ENCODE data around the gene ZBTB16.

DNA sequence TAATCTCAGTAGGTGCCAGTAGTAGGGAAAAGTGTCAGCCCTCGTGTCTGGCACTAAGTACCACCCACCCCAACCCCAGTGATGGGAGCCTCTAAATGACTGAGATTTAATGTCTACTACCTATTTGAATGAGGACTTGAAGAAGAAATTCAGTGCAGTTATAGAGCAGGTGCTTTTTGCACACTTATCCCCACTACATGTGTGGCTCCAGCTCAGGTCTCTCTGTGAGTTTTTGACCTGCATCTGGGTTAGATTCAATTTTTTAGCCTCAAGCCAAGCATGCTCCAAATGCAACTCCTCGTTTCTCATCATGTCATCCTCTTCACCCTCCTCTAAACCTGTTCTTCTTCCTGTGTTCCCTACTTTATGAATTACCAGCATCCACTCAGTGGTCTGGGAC lies 211.8 kb downstream of the ZBTB16 start:
- TF ChIP-seq POLR2A (IDR thresholded peaks at IDR 0.05; ENCODE audit: low read depth, low read length) (no peak), MAZ (IDR thresholded peaks at IDR 0.05; ENCODE audit: borderline replicate concordance, low read depth, low read length) (no peak), MAFK (IDR thresholded peaks at IDR 0.05; ENCODE audit: low read depth, low read length) (no peak), MXI1 (IDR thresholded peaks at IDR 0.05; ENCODE audit: borderline replicate concordance, low read depth, low read length) (no peak)
- TF ChIP-seq, protein P1, sequence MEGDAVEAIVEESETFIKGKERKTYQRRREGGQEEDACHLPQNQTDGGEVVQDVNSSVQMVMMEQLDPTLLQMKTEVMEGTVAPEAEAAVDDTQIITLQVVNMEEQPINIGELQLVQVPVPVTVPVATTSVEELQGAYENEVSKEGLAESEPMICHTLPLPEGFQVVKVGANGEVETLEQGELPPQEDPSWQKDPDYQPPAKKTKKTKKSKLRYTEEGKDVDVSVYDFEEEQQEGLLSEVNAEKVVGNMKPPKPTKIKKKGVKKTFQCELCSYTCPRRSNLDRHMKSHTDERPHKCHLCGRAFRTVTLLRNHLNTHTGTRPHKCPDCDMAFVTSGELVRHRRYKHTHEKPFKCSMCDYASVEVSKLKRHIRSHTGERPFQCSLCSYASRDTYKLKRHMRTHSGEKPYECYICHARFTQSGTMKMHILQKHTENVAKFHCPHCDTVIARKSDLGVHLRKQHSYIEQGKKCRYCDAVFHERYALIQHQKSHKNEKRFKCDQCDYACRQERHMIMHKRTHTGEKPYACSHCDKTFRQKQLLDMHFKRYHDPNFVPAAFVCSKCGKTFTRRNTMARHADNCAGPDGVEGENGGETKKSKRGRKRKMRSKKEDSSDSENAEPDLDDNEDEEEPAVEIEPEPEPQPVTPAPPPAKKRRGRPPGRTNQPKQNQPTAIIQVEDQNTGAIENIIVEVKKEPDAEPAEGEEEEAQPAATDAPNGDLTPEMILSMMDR (conservative IDR thresholded peaks at IDR 0.05; ENCODE audit: low read depth, low read length): no peak

All from IMR-90 (cell line).